ENCODE results near the gene PIH1D2. TPM values are rescaled to one million over a fixed set of nuclear protein-coding genes. Genes with fewer than 3 reads are reported as not detected.

PIH1D2 gene
- total and polyA plus RNA-seq, 2 of the 4 experiments (the other 2 are of a cell fraction): 1.1 TPM

DNA sequence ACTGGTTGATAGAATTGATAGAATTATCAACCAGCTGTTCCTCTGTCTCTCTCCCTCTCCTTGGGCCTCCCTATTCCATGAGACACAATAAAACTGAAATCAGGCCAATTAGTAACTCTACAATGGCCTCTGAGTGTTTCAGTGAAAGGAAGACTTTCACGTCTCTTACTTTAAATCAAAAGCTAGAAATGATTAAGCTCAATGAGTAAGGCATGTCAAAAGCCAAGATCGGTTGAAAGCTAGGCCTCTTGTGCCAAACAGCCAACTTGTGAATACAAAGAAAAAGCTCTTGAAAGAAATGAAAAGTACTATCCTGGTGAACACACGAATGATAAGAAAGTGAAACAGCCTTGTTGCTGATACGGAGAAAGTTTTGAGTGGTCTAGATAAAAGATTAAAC, 16.6 kb downstream of the PIH1D2 start:
- no peaks in the 10 kb centered on the region for H3K27me3 ChIP-seq (ENCODE audit: control insufficient read depth, insufficient read depth, low read length)
- ATAC-seq (ENCODE audit: low read depth) (no peak), DNase-seq (no peak)
- no peak overlapping the region for H3K23ac ChIP-seq (ENCODE audit: low read depth, low read length)
- no peak overlapping the region for H3K4me3 ChIP-seq (ENCODE audit: insufficient read depth, low read depth, low read length)
- H3K9me1 ChIP-seq (ENCODE audit: insufficient read depth, low read length): no peaks in the 10 kb centered on the region; the same call in none of the 2 replicates
- intact Hi-C loops (cut with micrococcal nuclease): no loop called here
- H4K8ac ChIP-seq (ENCODE audit: low read depth in 2 of 2, low read length in 2 of 2): no peak overlapping the region
- H3K4me2 ChIP-seq (ENCODE audit: low read depth, low read length): no peak overlapping the region
- no peak overlapping the region for H3K18ac ChIP-seq (ENCODE audit: low read depth, low read length)
- H2AK9ac ChIP-seq (replicated peaks; ENCODE audit: low read depth, low read length, poor library complexity): no peak overlapping the region
- TF ChIP-seq MAZ (IDR thresholded peaks at IDR 0.05; ENCODE audit: borderline replicate concordance, low read depth, low read length) (no peak), SMC3 (IDR thresholded peaks at IDR 0.05; ENCODE audit: low read depth, low read length) (no peak), CHD1 (IDR thresholded peaks at IDR 0.05; ENCODE audit: low read depth, low read length) (no peak), BHLHE40 (IDR thresholded peaks at IDR 0.05; ENCODE audit: low read depth, low read length) (no peak), NFE2L2 (IDR thresholded peaks at IDR 0.05; ENCODE audit: low read depth, low read length) (no peak), FOS (IDR thresholded peaks at IDR 0.05; ENCODE audit: low read depth, low read length) (no peak), MXI1 (IDR thresholded peaks at IDR 0.05; ENCODE audit: borderline replicate concordance, low read depth, low read length) (no peak), RFX5 (IDR thresholded peaks at IDR 0.05; ENCODE audit: low read depth, low read length) (no peak), RCOR1 (IDR thresholded peaks at IDR 0.05; ENCODE audit: insufficient replicate concordance, low read length) (no peak)
- TF ChIP-seq, protein P1, sequence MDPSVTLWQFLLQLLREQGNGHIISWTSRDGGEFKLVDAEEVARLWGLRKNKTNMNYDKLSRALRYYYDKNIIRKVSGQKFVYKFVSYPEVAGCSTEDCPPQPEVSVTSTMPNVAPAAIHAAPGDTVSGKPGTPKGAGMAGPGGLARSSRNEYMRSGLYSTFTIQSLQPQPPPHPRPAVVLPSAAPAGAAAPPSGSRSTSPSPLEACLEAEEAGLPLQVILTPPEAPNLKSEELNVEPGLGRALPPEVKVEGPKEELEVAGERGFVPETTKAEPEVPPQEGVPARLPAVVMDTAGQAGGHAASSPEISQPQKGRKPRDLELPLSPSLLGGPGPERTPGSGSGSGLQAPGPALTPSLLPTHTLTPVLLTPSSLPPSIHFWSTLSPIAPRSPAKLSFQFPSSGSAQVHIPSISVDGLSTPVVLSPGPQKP (IDR thresholded peaks at IDR 0.05; ENCODE audit: borderline replicate concordance, low read depth, low read length): no peak
- TF ChIP-seq, protein P2, sequence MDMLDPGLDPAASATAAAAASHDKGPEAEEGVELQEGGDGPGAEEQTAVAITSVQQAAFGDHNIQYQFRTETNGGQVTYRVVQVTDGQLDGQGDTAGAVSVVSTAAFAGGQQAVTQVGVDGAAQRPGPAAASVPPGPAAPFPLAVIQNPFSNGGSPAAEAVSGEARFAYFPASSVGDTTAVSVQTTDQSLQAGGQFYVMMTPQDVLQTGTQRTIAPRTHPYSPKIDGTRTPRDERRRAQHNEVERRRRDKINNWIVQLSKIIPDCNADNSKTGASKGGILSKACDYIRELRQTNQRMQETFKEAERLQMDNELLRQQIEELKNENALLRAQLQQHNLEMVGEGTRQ (IDR thresholded peaks at IDR 0.05; ENCODE audit: low read depth, low read length): no peak
- TF ChIP-seq, protein P3, sequence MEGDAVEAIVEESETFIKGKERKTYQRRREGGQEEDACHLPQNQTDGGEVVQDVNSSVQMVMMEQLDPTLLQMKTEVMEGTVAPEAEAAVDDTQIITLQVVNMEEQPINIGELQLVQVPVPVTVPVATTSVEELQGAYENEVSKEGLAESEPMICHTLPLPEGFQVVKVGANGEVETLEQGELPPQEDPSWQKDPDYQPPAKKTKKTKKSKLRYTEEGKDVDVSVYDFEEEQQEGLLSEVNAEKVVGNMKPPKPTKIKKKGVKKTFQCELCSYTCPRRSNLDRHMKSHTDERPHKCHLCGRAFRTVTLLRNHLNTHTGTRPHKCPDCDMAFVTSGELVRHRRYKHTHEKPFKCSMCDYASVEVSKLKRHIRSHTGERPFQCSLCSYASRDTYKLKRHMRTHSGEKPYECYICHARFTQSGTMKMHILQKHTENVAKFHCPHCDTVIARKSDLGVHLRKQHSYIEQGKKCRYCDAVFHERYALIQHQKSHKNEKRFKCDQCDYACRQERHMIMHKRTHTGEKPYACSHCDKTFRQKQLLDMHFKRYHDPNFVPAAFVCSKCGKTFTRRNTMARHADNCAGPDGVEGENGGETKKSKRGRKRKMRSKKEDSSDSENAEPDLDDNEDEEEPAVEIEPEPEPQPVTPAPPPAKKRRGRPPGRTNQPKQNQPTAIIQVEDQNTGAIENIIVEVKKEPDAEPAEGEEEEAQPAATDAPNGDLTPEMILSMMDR (conservative IDR thresholded peaks at IDR 0.05; ENCODE audit: low read depth, low read length): no peak
- H3K4ac ChIP-seq (ENCODE audit: low read depth, low read length): no peak overlapping the region
- no TSS peak for BruUV-seq (replicated peaks)
- no peak overlapping the region for H3K14ac ChIP-seq (replicated peaks; ENCODE audit: low read depth, low read length)
- ChIA-PET CTCF (interaction anchor here (1.8 kb wide), 1 partner anchor 57 kb away, joined by 6 read pairs; no protein-coding TSS in a partner anchor), POLR2A (ENCODE audit: unreplicated experiment) (no interaction called here)
- H3K79me1 ChIP-seq (ENCODE audit: low read depth in 1 of 2, low read length in 2 of 2): peaks cover 0 to 3% of the 10 kb centered on the region in 2 experiments; a peak in 2 of 4 replicates
- no peaks in the 10 kb centered on the region for H3K9me3 ChIP-seq (ENCODE audit: control insufficient read depth, insufficient read depth, low read length)
- no peak overlapping the region for H2BK15ac ChIP-seq (ENCODE audit: low read depth, low read length)
- H4K20me1 ChIP-seq (ENCODE audit: insufficient read depth, low read length): no peaks in the 10 kb centered on the region
- no peak overlapping the region for H2BK120ac ChIP-seq (ENCODE audit: low read depth, low read length)
- 100% methylated on average over 1 of the region's 4 CpGs; no CpG with 5 or more reads in 1 of the 2 experiments for WGBS, 2 experiments (ENCODE audit: extremely low coverage in 2 of 2, insufficient read length in 1 of 2)
- H4K91ac ChIP-seq (ENCODE audit: insufficient read depth, low read depth, low read length): no peak overlapping the region
- no peak overlapping the region for H2BK20ac ChIP-seq (ENCODE audit: low read depth, low read length)
- H3K56ac ChIP-seq (ENCODE audit: extremely low read depth, insufficient read depth, low read length): no peak overlapping the region
- no peak overlapping the region for H2AK5ac ChIP-seq (ENCODE audit: low read depth, low read length)
- H4K5ac ChIP-seq (ENCODE audit: low read depth, low read length): no peak overlapping the region
- H2BK5ac ChIP-seq (ENCODE audit: low read depth, low read length, poor library complexity, severe bottlenecking): no peak overlapping the region
- H3K27ac ChIP-seq (ENCODE audit: insufficient read depth, low read length): no peak overlapping the region
- H3K9ac ChIP-seq (ENCODE audit: low read depth, low read length): no peak overlapping the region
- in situ Hi-C loops (cut with MboI; ENCODE audit: low sequenced_read_pairs): no loop called here
- H2AFZ ChIP-seq (replicated peaks; ENCODE audit: low read length, poor library complexity): no peak overlapping the region
- H3K36me3 ChIP-seq (ENCODE audit: control insufficient read depth, insufficient read depth, low read length): peaks cover 19% of the 10 kb centered on the region
- H3K4me1 ChIP-seq (ENCODE audit: control insufficient read depth, insufficient read depth, low read length): no peaks in the 10 kb centered on the region
- dilution Hi-C loops (cut with HindIII; ENCODE audit: low sequenced_read_pairs, unreplicated experiment): no loop called here
